ENCODE data around the gene CYB561. TPM values are rescaled to one million over a fixed set of nuclear protein-coding genes. Genes with fewer than 3 reads are reported as not detected.
"Not testable (repeated sequence)": the region's sequence is repeated elsewhere in the genome, so short reads cannot be mapped to it uniquely, and the experiment has no call there.

The CYB561 gene
- total RNA-seq, 2 experiments from 2014 or later, result 2.3 to 2.6 TPM

DNA sequence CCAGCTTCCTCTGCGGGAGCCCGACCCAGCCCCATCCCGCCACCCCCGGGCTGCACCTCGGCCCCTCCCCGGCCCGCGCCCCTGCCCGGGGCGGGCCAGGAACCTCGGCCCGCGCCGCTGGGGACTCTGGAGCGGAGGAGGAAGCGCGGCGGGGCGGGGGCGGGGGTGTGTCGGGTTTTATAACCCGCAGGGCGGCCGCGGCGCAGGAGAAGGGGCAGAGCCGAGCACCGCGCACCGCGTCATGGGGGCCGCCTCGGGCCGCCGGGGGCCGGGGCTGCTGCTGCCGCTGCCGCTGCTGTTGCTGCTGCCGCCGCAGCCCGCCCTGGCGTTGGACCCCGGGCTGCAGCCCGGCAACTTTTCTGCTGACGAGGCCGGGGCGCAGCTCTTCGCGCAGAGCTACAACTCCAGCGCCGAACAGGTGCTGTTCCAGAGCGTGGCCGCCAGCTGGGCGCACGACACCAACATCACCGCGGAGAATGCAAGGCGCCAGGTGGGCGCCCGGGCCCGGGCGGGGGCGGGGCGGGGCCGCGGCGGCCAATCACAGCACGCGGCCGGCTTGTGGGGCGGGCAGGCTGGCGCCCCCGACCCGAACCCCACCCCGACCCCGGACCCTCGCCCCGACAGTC is 30.9 kb upstream of the CYB561 start, which contains the start of gene ACE:
Gene ACE (plus strand): TSS at position 208 of the 626 bp plus-strand sequence. CDS start 34 bp downstream, at position 242.
- Mint-ChIP-seq H3K27me3 (ENCODE audit: low read depth) (peaks cover 37% of the 10 kb centered on the region), H3K36me3 (ENCODE audit: low read depth) (no peaks in the 10 kb centered on the region), H3K9me3 (no peaks in the 10 kb centered on the region), H3K4me3 (peak within 1 kb of the TSS; percentile 54), H3K27ac (no peak within 1 kb of the TSS), H3K4me1 (ENCODE audit: low read depth) (peaks cover 5% of the 10 kb centered on the region)
- DNase-seq, result peak; percentile 36
- intact Hi-C loops (cut with micrococcal nuclease), result no loop called here
- CTCF ChIA-PET, result interaction anchor here (1.8 to 6.1 kb wide), 3 partner anchors 48 to 149 kb away, joined by 3 to 138 read pairs (median 14); no protein-coding TSS in a partner anchor

- intact Hi-C loops (cut with micrococcal nuclease), result no loop called here
- H3K9me3 Mint-ChIP-seq, result no peaks in the 10 kb centered on the region
Observed at GRCh38 chr17:63476459-63476853, 30.4 kb upstream of the CYB561 start.

GRCh38 chr17:63475491-63476412 is 29.6 kb upstream of the CYB561 start:
- no peak for DNase-seq
- Mint-ChIP-seq H3K27me3 (ENCODE audit: low read depth) (peaks cover 37% of the 10 kb centered on the region), H3K9me3 (no peaks in the 10 kb centered on the region), H3K36me3 (ENCODE audit: low read depth) (no peaks in the 10 kb centered on the region), H3K4me3 (peak overlapping the region; percentile 43), H3K27ac (no peak overlapping the region), H3K4me1 (ENCODE audit: low read depth) (peaks cover 5% of the 10 kb centered on the region)
- intact Hi-C loops (cut with micrococcal nuclease), result no loop called here
- CTCF ChIA-PET, result interaction anchor here (6.1 kb wide), 1 partner anchor 46 kb away, joined by 138 read pairs; no protein-coding TSS in a partner anchor

More at GRCh38 chr17:63476459-63476853, 30.4 kb upstream of the CYB561 start:
- Mint-ChIP-seq H3K36me3 (ENCODE audit: low read depth) (no peaks in the 10 kb centered on the region), H3K27me3 (ENCODE audit: low read depth) (peaks cover 37% of the 10 kb centered on the region), H3K4me3 (peak overlapping the region; percentile 21), H3K27ac (no peak overlapping the region), H3K4me1 (ENCODE audit: low read depth) (peaks cover 5% of the 10 kb centered on the region)
- CTCF ChIA-PET, result interaction anchor here (3.4 to 6.1 kb wide), 2 partner anchors 47 to 53 kb away, joined by 14 to 138 read pairs; no protein-coding TSS in a partner anchor
- DNase-seq, result no peak

GRCh38 chr17:63474586-63475460 is 28.7 kb upstream of the CYB561 start:
- intact Hi-C loops (cut with micrococcal nuclease), result no loop called here
- Mint-ChIP-seq H3K27me3 (ENCODE audit: low read depth) (peaks cover 36% of the 10 kb centered on the region), H3K4me1 (ENCODE audit: low read depth) (peaks cover 5% of the 10 kb centered on the region), H3K27ac (no peak overlapping the region), H3K36me3 (ENCODE audit: low read depth) (no peaks in the 10 kb centered on the region), H3K4me3 (no peak overlapping the region), H3K9me3 (no peaks in the 10 kb centered on the region)
- no peak for DNase-seq
- CTCF ChIA-PET, result no interaction called here

GRCh38 chr17:63474174-63474573 is 28.1 kb upstream of the CYB561 start:
- Mint-ChIP-seq H3K9me3 (no peaks in the 10 kb centered on the region), H3K36me3 (ENCODE audit: low read depth) (no peaks in the 10 kb centered on the region), H3K4me3 (no peak overlapping the region), H3K27me3 (ENCODE audit: low read depth) (peaks cover 32% of the 10 kb centered on the region), H3K27ac (no peak overlapping the region), H3K4me1 (ENCODE audit: low read depth) (peaks cover 5% of the 10 kb centered on the region)
- intact Hi-C loops (cut with micrococcal nuclease), result no loop called here
- CTCF ChIA-PET, result no interaction called here
- DNase-seq, result no peak

DNA sequence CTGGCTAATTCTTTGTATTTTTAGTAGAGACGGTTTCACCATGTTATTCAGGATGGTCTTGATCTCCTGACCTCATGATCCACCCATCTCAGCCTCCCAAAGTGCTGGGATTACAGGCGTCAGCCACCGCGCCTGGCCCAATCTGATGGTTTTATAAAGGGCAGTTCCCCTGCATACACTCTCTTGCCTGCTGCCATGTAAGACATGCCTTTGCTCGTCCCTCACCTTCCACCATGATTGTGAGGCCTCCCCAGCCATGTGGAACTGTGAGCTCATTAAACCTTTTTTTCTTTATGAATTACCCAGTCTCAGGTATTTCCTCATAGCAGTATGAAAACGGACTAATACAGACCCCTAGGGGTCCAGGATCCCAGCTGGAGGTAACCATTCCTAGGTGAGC is 22.0 kb upstream of the CYB561 start:
- DNase-seq; H3K4me1 Mint-ChIP-seq (ENCODE audit: low read depth); H3K9me3 Mint-ChIP-seq; H3K4me3 Mint-ChIP-seq; H3K36me3 Mint-ChIP-seq (ENCODE audit: low read depth); H3K27ac Mint-ChIP-seq; H3K27me3 Mint-ChIP-seq (ENCODE audit: low read depth); intact Hi-C loops (cut with micrococcal nuclease): not testable (repeated sequence)
- CTCF ChIA-PET, result interaction anchor here (0.6 to 2.4 kb wide), 4 partner anchors 11 to 144 kb away, joined by 3 to 10 read pairs (median 4); no protein-coding TSS in a partner anchor

- CTCF ChIA-PET, result interaction anchor here (1.3 kb wide), 1 partner anchor 14 kb away, joined by 3 read pairs; no protein-coding TSS in a partner anchor
- Mint-ChIP-seq H3K9me3 (no peaks in the 10 kb centered on the region), H3K36me3 (ENCODE audit: low read depth) (no peaks in the 10 kb centered on the region), H3K27me3 (ENCODE audit: low read depth) (no peaks in the 10 kb centered on the region), H3K4me3 (no peak overlapping the region), H3K27ac (no peak overlapping the region), H3K4me1 (ENCODE audit: low read depth) (no peaks in the 10 kb centered on the region)
- DNase-seq, result no peak
- intact Hi-C loops (cut with micrococcal nuclease), result no loop called here
Observed at GRCh38 chr17:63464691-63465236, 18.7 kb upstream of the CYB561 start.

GRCh38 chr17:63463771-63464170 is 17.7 kb upstream of the CYB561 start:
- CTCF ChIA-PET, result interaction anchor here (0.7 kb wide), 1 partner anchor 275 kb away, joined by 3 read pairs; no protein-coding TSS in a partner anchor
- H3K36me3 Mint-ChIP-seq (ENCODE audit: low read depth), result no peaks in the 10 kb centered on the region
- no peak for DNase-seq
- H3K4me3 Mint-ChIP-seq, result no peak overlapping the region
- no peak overlapping the region for H3K27ac Mint-ChIP-seq
- intact Hi-C loops (cut with micrococcal nuclease), result no loop called here
- H3K4me1 Mint-ChIP-seq (ENCODE audit: low read depth), result no peaks in the 10 kb centered on the region
- H3K9me3 Mint-ChIP-seq, result no peaks in the 10 kb centered on the region
- H3K27me3 Mint-ChIP-seq (ENCODE audit: low read depth), result no peaks in the 10 kb centered on the region

- Mint-ChIP-seq H3K36me3 (ENCODE audit: low read depth) (no peaks in the 10 kb centered on the region), H3K4me1 (ENCODE audit: low read depth) (no peaks in the 10 kb centered on the region), H3K27me3 (ENCODE audit: low read depth) (no peaks in the 10 kb centered on the region), H3K4me3 (no peak overlapping the region), H3K27ac (no peak overlapping the region), H3K9me3 (no peaks in the 10 kb centered on the region)
- DNase-seq, result no peak
- intact Hi-C loops (cut with micrococcal nuclease), result no loop called here
- CTCF ChIA-PET, result no interaction called here
Observed at GRCh38 chr17:63460018-63460417, 13.9 kb upstream of the CYB561 start.

DNA sequence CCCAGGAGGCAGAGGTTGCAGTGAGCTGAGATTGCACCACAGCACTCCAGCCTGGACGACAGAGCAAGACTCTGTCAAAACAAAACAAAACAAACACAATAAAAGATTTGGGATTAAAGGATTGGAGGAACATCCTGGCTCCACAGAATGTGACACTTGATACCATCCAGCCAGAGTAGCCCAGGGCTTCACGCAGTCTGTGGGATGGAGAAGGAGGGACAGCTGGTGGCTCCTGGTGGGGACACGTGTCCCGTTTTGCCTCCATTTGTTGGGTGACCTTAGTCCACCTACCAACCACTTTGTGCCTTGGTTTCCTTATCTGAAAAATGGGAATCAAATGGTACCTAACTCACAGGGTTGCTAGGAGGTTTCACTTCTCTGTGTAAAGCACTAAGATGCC is 12.4 kb upstream of the CYB561 start:
- H3K9me3 Mint-ChIP-seq, result no peaks in the 10 kb centered on the region
- CTCF ChIA-PET, result no interaction called here
- intact Hi-C loops (cut with micrococcal nuclease), result no loop called here
- no peaks in the 10 kb centered on the region for H3K27me3 Mint-ChIP-seq (ENCODE audit: low read depth)
- no peak overlapping the region for H3K27ac Mint-ChIP-seq
- H3K4me3 Mint-ChIP-seq, result no peak overlapping the region
- H3K4me1 Mint-ChIP-seq (ENCODE audit: low read depth), result no peaks in the 10 kb centered on the region
- H3K36me3 Mint-ChIP-seq (ENCODE audit: low read depth), result no peaks in the 10 kb centered on the region
- DNase-seq, result no peak

- intact Hi-C loops (cut with micrococcal nuclease), result no loop called here
- H3K4me1 Mint-ChIP-seq (ENCODE audit: low read depth), result peaks cover 2% of the 10 kb centered on the region
- H3K9me3 Mint-ChIP-seq, result no peaks in the 10 kb centered on the region
- CTCF ChIA-PET, result no interaction called here
- H3K4me3 Mint-ChIP-seq, result no peak overlapping the region
- DNase-seq, result no peak
- H3K27ac Mint-ChIP-seq, result no peak overlapping the region
- H3K36me3 Mint-ChIP-seq (ENCODE audit: low read depth), result no peaks in the 10 kb centered on the region
- no peaks in the 10 kb centered on the region for H3K27me3 Mint-ChIP-seq (ENCODE audit: low read depth)
Observed at GRCh38 chr17:63455417-63455816, 9.3 kb upstream of the CYB561 start.
